ENCODE results near the gene ANO1.
A peak's percentile ranks its signal among the peaks of the same experiment; 100 is the strongest.

The ANO1 gene

DNA sequence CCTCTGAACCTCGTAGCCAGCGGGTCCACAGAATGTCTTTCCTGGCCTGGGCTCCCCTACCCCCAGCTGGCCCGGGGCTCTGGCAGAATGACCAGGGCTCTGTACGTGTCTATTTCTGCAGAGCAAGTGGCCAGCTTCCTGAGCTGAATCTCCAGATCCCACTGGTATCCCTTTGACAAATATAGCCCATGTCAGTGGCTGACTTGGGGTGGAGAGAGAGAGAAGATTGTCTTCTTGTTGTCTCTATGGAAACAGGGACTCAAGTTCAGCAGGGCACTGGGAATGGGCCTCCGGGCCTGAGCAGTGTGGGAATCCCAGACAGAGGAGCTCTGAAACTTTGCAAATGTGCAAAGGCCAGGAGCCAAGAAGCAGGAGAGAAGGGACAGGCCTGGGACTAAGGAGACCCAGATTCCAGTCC is 33.9 kb downstream of the ANO1 start:
- H4K8ac ChIP-seq (ENCODE audit: low read depth, low read length), result no peak overlapping the region
- no peak overlapping the region for H2BK120ac ChIP-seq (ENCODE audit: insufficient read depth, low read length, poor library complexity)
- no peak overlapping the region for H3K14ac ChIP-seq (ENCODE audit: low read length)
- H4K91ac ChIP-seq (ENCODE audit: low read depth, low read length), result no peak overlapping the region
- no peak overlapping the region for H2AFZ ChIP-seq (ENCODE audit: insufficient read depth, low read length, poor library complexity)
- no peak overlapping the region for H2AK5ac ChIP-seq (ENCODE audit: low read length)
- H4K12ac ChIP-seq (ENCODE audit: low read depth, low read length), result no peak overlapping the region
- H2BK12ac ChIP-seq (ENCODE audit: low read length), result no peak overlapping the region
- H3K4me1 ChIP-seq (ENCODE audit: control insufficient read depth in 1 of 2, insufficient read depth in 2 of 2, low read length in 2 of 2), result peaks cover 0 to 3% of the 10 kb centered on the region in 2 experiments
- no peak overlapping the region for H3K18ac ChIP-seq (ENCODE audit: low read length)
- DNase-seq, result peak in 1 of 2 donors; percentile 6
- no peak overlapping the region for H3K23ac ChIP-seq (ENCODE audit: low read length)
- no CpG with 5 or more reads among the region's 5 CpGs for WGBS (ENCODE audit: extremely low coverage, insufficient coverage, insufficient read length)
- no peak overlapping the region for H3K4me3 ChIP-seq (ENCODE audit: low read depth, low read length)
- H3K9me3 ChIP-seq (ENCODE audit: insufficient read depth, low read depth, low read length), result peaks cover 2% of the 10 kb centered on the region
- no peaks in the 10 kb centered on the region for H3K79me1 ChIP-seq (ENCODE audit: low read length)
- H3K79me2 ChIP-seq (ENCODE audit: control insufficient read depth, insufficient read depth, low read length, poor library complexity), result no peaks in the 10 kb centered on the region
- H3K27me3 ChIP-seq (ENCODE audit: insufficient read depth, low read length), result no peaks in the 10 kb centered on the region
- H3K4ac ChIP-seq (ENCODE audit: low read depth, low read length), result no peak overlapping the region
- H3K4me2 ChIP-seq (ENCODE audit: low read length), result no peak overlapping the region
- H2BK5ac ChIP-seq (ENCODE audit: low read depth, low read length, poor library complexity), result no peak overlapping the region
- no peaks in the 10 kb centered on the region for H3K36me3 ChIP-seq (ENCODE audit: control insufficient read depth in 1 of 2, insufficient read depth in 2 of 2, low read length in 2 of 2)
- H3K9ac ChIP-seq (ENCODE audit: low read length), result no peak overlapping the region
- H3K27ac ChIP-seq (ENCODE audit: low read depth, low read length), result no peak overlapping the region

DNA sequence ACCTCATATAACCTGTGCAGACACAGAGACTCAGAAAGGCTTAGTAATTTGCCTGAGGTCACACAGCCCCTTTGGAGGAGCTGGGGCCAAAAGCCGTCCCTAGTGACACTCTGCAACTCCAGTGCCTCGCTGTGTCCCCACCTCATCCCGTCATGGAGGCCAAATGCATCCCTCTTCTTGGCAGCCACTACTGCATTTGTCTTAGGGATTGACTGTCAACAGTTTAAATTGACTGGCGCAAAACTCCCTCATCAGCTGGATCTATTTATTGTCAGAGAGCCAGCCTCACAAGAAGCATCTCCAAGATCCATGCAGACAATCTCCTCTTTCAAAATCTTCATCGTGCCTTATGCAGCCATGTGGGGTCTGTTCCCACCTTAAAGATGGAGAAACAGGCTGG is 35.7 kb downstream of the ANO1 start:
- Histone ChIP-seq H2AK5ac (ENCODE audit: low read length) (no peak overlapping the region), H3K27me3 (ENCODE audit: insufficient read depth, low read length) (no peaks in the 10 kb centered on the region), H2BK120ac (ENCODE audit: insufficient read depth, low read length, poor library complexity) (no peak overlapping the region), H3K14ac (ENCODE audit: low read length) (no peak overlapping the region), H3K27ac (ENCODE audit: low read depth, low read length) (no peak overlapping the region), H3K79me1 (ENCODE audit: low read length) (no peaks in the 10 kb centered on the region), H2BK5ac (ENCODE audit: low read depth, low read length, poor library complexity) (no peak overlapping the region), H2AFZ (ENCODE audit: insufficient read depth, low read length, poor library complexity) (no peak overlapping the region), H3K4ac (ENCODE audit: low read depth, low read length) (no peak overlapping the region), H3K18ac (ENCODE audit: low read length) (no peak overlapping the region), H3K23ac (ENCODE audit: low read length) (no peak overlapping the region), H3K79me2 (ENCODE audit: control insufficient read depth, insufficient read depth, low read length, poor library complexity) (no peaks in the 10 kb centered on the region), H3K4me2 (ENCODE audit: low read length) (no peak overlapping the region), H3K4me1 (ENCODE audit: control insufficient read depth in 1 of 2, insufficient read depth in 2 of 2, low read length in 2 of 2) (peaks cover 0 to 3% of the 10 kb centered on the region in 2 experiments), H3K4me3 (ENCODE audit: low read depth, low read length) (no peak overlapping the region), H4K91ac (ENCODE audit: low read depth, low read length) (no peak overlapping the region), H2BK12ac (ENCODE audit: low read length) (no peak overlapping the region), H4K12ac (ENCODE audit: low read depth, low read length) (no peak overlapping the region), H3K9me3 (ENCODE audit: insufficient read depth, low read depth, low read length) (peaks cover 2% of the 10 kb centered on the region), H4K8ac (ENCODE audit: low read depth, low read length) (no peak overlapping the region), H3K36me3 (ENCODE audit: control insufficient read depth in 1 of 2, insufficient read depth in 2 of 2, low read length in 2 of 2) (no peaks in the 10 kb centered on the region), H3K9ac (ENCODE audit: low read length) (no peak overlapping the region)
- WGBS (ENCODE audit: extremely low coverage, insufficient coverage, insufficient read length), result no CpG with 5 or more reads among the region's 5 CpGs
- DNase-seq, result no peak

DNA sequence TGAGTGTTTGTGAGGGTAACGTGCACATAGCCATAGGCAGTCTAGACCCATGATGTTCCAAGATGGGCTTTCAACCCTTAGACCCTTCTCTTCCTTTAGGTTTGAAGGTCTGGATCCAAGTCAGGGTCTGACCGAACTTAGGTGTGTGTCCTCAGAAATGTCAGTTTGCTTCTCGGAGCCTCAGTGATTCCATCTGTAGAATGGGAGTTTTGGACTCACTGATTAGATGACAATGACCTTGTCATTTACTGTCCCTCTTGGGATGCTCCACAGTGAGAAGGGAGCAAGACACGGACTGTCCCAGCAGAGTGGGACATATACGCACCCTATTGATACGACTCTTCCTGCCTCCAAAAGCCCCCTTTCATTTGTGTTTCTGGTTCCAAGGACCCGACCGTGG is 37.7 kb downstream of the ANO1 start:
- no peak overlapping the region for H3K4me2 ChIP-seq (ENCODE audit: low read length)

DNA sequence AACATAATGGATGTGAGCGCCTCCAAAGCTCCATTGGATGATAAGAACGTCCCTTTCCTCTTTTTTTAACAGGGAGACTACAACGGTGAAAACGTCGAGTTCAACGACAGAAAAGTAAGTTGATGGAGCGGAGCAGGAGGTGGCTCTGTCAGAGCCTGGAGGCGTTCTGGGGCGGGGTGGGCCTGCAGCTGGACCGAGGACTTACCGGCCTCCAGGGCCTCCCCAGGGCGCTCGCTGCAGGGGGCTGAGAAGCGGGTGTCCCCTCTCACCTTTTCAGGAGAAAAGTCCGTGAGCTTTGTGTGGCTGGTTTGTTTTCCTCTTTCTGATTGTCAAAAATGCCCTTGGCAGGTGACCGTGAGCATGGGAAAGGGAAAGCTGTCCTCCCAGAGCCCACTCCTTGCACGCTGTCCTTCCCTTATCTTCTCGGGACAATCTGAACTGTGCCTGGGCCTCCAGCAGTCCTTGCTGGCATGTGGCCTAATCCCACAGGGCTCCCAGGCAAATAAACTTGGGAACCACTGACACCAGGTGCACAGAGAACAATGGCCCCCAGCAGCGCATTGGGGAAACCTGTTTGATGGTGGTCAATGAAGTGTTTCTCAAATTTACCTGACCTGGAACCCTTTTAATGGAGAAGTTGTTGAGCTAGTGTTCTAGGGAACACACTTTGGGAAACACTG is 38.4 kb downstream of the ANO1 start:
- H3K36me3 ChIP-seq (ENCODE audit: control insufficient read depth in 1 of 2, insufficient read depth in 2 of 2, low read length in 2 of 2), result no peaks in the 10 kb centered on the region
- no peak overlapping the region for H4K12ac ChIP-seq (ENCODE audit: low read depth, low read length)
- H3K4me1 ChIP-seq (ENCODE audit: control insufficient read depth in 1 of 2, insufficient read depth in 2 of 2, low read length in 2 of 2), result no peaks in the 10 kb centered on the region
- peaks cover 2% of the 10 kb centered on the region for H3K9me3 ChIP-seq (ENCODE audit: insufficient read depth, low read depth, low read length)
- no peaks in the 10 kb centered on the region for H3K79me1 ChIP-seq (ENCODE audit: low read length)
- H4K8ac ChIP-seq (ENCODE audit: low read depth, low read length), result no peak overlapping the region
- DNase-seq, result no peak
- H2AFZ ChIP-seq (ENCODE audit: insufficient read depth, low read length, poor library complexity), result no peak overlapping the region
- H3K27ac ChIP-seq (ENCODE audit: low read depth, low read length), result no peak overlapping the region
- no peak overlapping the region for H3K23ac ChIP-seq (ENCODE audit: low read length)
- WGBS (ENCODE audit: extremely low coverage, insufficient coverage, insufficient read length), result no CpG with 5 or more reads among the region's 19 CpGs
- H3K79me2 ChIP-seq (ENCODE audit: control insufficient read depth, insufficient read depth, low read length, poor library complexity), result no peaks in the 10 kb centered on the region
- H2BK12ac ChIP-seq (ENCODE audit: low read length), result no peak overlapping the region
- H2BK5ac ChIP-seq (ENCODE audit: low read depth, low read length, poor library complexity), result no peak overlapping the region
- H2BK120ac ChIP-seq (ENCODE audit: insufficient read depth, low read length, poor library complexity), result no peak overlapping the region
- H3K14ac ChIP-seq (ENCODE audit: low read length), result no peak overlapping the region
- no peak overlapping the region for H3K9ac ChIP-seq (ENCODE audit: low read length)
- no peak overlapping the region for H3K4me3 ChIP-seq (ENCODE audit: low read depth, low read length)
- H3K18ac ChIP-seq (ENCODE audit: low read length), result no peak overlapping the region
- H3K4me2 ChIP-seq (ENCODE audit: low read length), result no peak overlapping the region
- no peak overlapping the region for H2AK5ac ChIP-seq (ENCODE audit: low read length)
- H3K4ac ChIP-seq (ENCODE audit: low read depth, low read length), result no peak overlapping the region
- no peak overlapping the region for H4K91ac ChIP-seq (ENCODE audit: low read depth, low read length)
- no peaks in the 10 kb centered on the region for H3K27me3 ChIP-seq (ENCODE audit: insufficient read depth, low read length)

More for the DNA sequence above, 37.7 kb downstream of the ANO1 start:
- Histone ChIP-seq H3K23ac (ENCODE audit: low read length) (no peak overlapping the region), H3K14ac (ENCODE audit: low read length) (no peak overlapping the region), H2AK5ac (ENCODE audit: low read length) (no peak overlapping the region), H2BK5ac (ENCODE audit: low read depth, low read length, poor library complexity) (no peak overlapping the region), H4K8ac (ENCODE audit: low read depth, low read length) (no peak overlapping the region), H3K27me3 (ENCODE audit: insufficient read depth, low read length) (no peaks in the 10 kb centered on the region), H2AFZ (ENCODE audit: insufficient read depth, low read length, poor library complexity) (no peak overlapping the region), H3K27ac (ENCODE audit: low read depth, low read length) (no peak overlapping the region), H3K4ac (ENCODE audit: low read depth, low read length) (no peak overlapping the region), H3K36me3 (ENCODE audit: control insufficient read depth in 1 of 2, insufficient read depth in 2 of 2, low read length in 2 of 2) (no peaks in the 10 kb centered on the region), H3K79me2 (ENCODE audit: control insufficient read depth, insufficient read depth, low read length, poor library complexity) (no peaks in the 10 kb centered on the region), H3K4me1 (ENCODE audit: control insufficient read depth in 1 of 2, insufficient read depth in 2 of 2, low read length in 2 of 2) (no peaks in the 10 kb centered on the region), H4K12ac (ENCODE audit: low read depth, low read length) (no peak overlapping the region), H3K9ac (ENCODE audit: low read length) (no peak overlapping the region), H4K91ac (ENCODE audit: low read depth, low read length) (no peak overlapping the region), H2BK12ac (ENCODE audit: low read length) (no peak overlapping the region), H3K79me1 (ENCODE audit: low read length) (no peaks in the 10 kb centered on the region), H2BK120ac (ENCODE audit: insufficient read depth, low read length, poor library complexity) (no peak overlapping the region), H3K4me3 (ENCODE audit: low read depth, low read length) (no peak overlapping the region), H3K9me3 (ENCODE audit: insufficient read depth, low read depth, low read length) (peaks cover 2% of the 10 kb centered on the region), H3K18ac (ENCODE audit: low read length) (no peak overlapping the region)
- no CpG with 5 or more reads among the region's 8 CpGs for WGBS (ENCODE audit: extremely low coverage, insufficient coverage, insufficient read length)
- DNase-seq, result no peak

Data from trophoblast cell (in vitro differentiated cells and primary cell).